Fibroblast of villous mesenchyme (primary cell): ENCODE measurements around the gene WDR93. TPM values are rescaled to one million over a fixed set of nuclear protein-coding genes. Genes with fewer than 3 reads are reported as not detected.

Experiments
- DNase-seq: peaks from one replicate; pipeline ENCODE4 v3.0.0-alpha.2; 2010; ENCODE audit warnings: low read depth
- H3K4me3 ChIP-seq: 2 replicates; pipeline ENCODE4 v1.5.1; 2011; ENCODE audit warnings: low read depth, mild to moderate bottlenecking, low read length
- CTCF ChIP-seq: IDR thresholded peaks from 2 replicates; pipeline ENCODE4 v1.5.1; 2012; ENCODE audit warnings: low read depth, mild to moderate bottlenecking, low read length; ENCODE audit not compliant: insufficient read depth
- total RNA-seq: library from RNA; depleted of rRNA; stranded (reverse); fragments of >200 nt; gene quantifications from 2 replicates; pipeline ENCODE4 v1.2.3, GENCODE V29; 2012

Gene WDR93
- total RNA-seq, 1 donor, result not detected

DNA sequence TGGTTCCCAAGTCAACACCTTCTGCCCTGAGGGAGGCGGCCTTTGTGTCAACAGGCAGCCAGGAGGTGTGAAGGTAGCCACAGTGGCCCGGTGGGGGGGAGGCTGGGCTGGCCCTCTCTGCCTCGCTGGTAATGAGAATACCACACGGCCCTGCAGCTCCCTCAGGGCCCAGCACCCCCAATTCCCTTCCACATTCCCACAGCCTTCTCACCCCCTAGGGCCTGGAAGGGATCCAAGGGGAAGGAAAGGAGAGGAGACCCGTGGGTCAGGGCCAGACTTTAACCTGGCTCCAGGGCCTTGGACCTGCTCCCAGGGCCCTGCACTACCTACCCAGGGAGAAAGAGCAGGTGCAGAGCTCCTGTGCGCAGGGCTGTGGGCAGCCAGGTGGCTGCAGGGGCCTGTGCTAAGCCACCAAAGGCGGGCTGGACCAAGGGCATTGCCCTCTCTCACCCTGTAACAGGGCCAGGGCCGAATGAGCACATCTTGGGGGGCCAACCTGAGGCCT is 76.9 kb downstream of the WDR93 start:
- TF ChIP-seq CTCF, result no peak
- no peak for DNase-seq

GRCh38 chr15:89768071-89768500 is 77.5 kb downstream of the WDR93 start:
- TF ChIP-seq CTCF, result no peak
- peak; percentile 69 for DNase-seq
- H3K4me3 ChIP-seq, result no peak overlapping the region

More for the DNA sequence above, 76.9 kb downstream of the WDR93 start:
- H3K4me3 ChIP-seq, result no peak overlapping the region

- TF ChIP-seq CTCF, result no peak
- DNase-seq, result no peak
- H3K4me3 ChIP-seq, result no peak overlapping the region
Observed at GRCh38 chr15:89769366-89769765, 78.8 kb downstream of the WDR93 start.

DNA sequence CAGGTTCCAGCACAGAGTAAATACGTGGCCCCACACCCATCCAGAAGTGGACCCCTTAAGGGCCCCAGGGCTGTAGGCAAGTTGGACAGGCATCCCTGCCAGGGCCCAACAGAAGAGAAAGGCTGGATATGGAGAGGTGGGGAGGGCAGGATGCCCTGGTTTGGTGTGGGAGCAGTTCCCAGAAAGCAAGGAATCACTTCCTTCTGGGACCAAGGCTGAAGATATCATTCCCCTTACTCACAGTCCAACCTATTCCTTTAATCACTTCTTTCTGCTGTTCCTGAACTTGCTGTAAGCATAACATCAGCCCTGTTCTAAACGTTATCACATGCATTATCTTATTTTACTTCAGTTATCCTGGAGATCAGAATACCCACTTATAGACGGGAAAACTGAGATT is 79.4 kb downstream of the WDR93 start:
- DNase-seq, result no peak
- H3K4me3 ChIP-seq, result no peak overlapping the region
- no peak for TF ChIP-seq CTCF

DNA sequence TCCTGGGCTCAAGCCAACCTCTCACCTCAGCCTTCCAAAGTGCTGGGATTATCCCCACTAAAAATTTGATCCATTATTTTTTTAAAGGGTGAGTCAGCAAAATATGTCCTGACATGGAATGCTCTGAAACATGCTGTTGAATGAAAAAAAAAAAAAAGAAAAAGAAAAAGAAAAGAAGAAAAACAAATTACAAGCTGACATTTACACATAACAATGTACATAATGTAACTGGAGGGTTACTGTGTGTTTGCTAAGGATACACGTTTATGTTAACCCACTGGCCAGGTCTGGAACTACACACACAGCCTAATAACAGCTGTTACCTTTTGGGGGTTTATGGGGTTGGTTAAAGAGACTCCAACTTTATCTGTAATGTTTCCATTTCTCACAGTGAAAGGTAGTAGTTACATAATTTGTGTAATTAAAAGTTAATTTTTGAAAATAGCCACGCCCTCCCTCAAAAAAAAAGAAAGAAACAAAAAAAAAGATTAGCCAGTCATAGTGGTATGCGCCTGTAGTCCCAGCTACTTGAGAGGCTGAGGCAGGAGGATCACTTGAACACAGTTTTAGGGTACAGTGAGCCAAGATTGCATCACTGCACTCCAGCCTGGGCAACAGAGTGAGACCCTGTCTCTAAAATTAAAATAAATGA is 82.4 kb downstream of the WDR93 start:
- peak; percentile 14 for DNase-seq
- H3K4me3 ChIP-seq, result no peak overlapping the region
- peak; percentile 29 for TF ChIP-seq CTCF

GRCh38 chr15:89774492-89774891 is 83.9 kb downstream of the WDR93 start:
- DNase-seq, result no peak
- H3K4me3 ChIP-seq, result no peak overlapping the region
- no peak for TF ChIP-seq CTCF

DNA sequence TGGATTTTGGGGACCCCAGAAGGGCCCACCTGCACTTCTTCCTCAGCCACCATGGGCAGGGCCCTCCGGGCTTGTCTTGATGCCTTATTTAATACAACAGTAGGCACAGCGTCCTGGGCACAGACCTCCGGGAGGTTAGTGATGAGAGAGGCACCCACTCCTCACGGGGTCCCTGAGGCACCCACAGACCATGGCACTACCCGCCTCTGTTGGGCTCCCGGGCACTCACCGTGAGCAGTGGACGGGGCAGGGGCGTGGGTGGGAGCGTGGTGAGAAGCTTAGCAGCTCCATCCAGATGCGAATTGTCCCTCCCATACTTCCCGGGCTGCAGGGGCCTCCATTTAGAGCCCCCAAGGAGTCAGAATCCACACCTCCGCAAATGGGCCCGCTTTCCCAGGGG is 85.2 kb downstream of the WDR93 start:
- DNase-seq, result no peak
- no peak for TF ChIP-seq CTCF
- H3K4me3 ChIP-seq, result peak overlapping the region; percentile 46
